ENCODE measurements around the gene BAG1. TPM values are rescaled to one million over a fixed set of nuclear protein-coding genes. Genes with fewer than 3 reads are reported as not detected.

The BAG1 gene
- polyA plus RNA-seq, 3 donors: 88.3 to 121 (median 99.5) TPM

DNA sequence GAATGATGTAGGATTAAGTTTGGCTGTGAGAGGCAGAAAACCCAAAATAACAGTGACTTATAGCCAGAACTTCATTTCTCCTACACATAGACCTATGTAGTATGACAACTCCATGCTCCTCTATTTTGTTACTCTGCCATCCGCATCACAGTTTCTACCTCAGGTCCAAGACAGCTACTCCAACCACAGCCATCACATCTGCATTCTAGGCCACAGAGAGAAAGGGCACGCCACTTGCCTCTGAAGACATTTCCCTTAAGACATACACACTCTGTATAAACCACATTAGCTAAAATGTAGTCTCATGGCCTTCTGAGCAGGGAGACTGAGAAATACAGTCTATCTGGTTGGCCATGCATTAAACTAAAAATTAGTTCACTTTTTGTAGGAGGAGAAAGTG, 14.5 kb downstream of the BAG1 start:
- no peak overlapping the region for H3K27ac ChIP-seq (ENCODE audit: low read depth, low read length)
- WGBS, 3 donors: 90 to 100% (median 92%) methylated on average over 2 of the region's 2 CpGs

- H3K27ac ChIP-seq (ENCODE audit: low read depth, low read length): no peak overlapping the region
- WGBS, 3 donors: 72 to 81% (median 80%) methylated on average over 6 of the region's 6 CpGs
Measured at GRCh38 chr9:33249087-33249658, 15.3 kb downstream of the BAG1 start.

GRCh38 chr9:33248606-33249005, 15.9 kb downstream of the BAG1 start:
- 94 to 98% (median 95%) methylated on average over 3 of the region's 3 CpGs for WGBS, 3 donors

GRCh38 chr9:33246269-33246860, 18.1 kb downstream of the BAG1 start:
- no peak overlapping the region for H3K27ac ChIP-seq (ENCODE audit: low read depth, low read length)
- 90 to 94% (median 91%) methylated on average over 9 of the region's 9 CpGs for WGBS, 3 donors

More at GRCh38 chr9:33248606-33249005, 15.9 kb downstream of the BAG1 start:
- H3K27ac ChIP-seq (ENCODE audit: low read depth, low read length): no peak overlapping the region

DNA sequence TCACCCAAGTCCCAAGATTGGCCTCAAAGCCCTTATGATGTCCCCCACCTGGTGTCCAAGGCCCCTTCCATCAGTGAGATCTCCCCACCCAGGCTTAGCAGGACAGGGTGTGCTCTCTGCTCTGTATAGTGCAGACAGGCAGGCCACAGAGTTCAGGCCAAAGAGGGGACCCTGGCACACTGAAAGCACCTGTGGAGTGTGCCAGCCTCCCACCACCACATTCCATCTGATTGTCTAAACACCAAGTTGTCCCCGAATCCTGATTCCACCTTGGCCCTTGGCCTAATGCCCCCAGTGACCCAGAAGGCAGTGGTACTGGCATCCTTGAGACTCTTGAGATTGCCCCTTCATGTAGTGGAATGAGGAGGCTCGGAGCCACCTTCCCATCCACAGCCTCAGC, 19.2 kb downstream of the BAG1 start:
- WGBS, 3 donors: 91 to 98% (median 96%) methylated on average over 2 of the region's 2 CpGs
- no peak overlapping the region for H3K27ac ChIP-seq (ENCODE audit: low read depth, low read length)

DNA sequence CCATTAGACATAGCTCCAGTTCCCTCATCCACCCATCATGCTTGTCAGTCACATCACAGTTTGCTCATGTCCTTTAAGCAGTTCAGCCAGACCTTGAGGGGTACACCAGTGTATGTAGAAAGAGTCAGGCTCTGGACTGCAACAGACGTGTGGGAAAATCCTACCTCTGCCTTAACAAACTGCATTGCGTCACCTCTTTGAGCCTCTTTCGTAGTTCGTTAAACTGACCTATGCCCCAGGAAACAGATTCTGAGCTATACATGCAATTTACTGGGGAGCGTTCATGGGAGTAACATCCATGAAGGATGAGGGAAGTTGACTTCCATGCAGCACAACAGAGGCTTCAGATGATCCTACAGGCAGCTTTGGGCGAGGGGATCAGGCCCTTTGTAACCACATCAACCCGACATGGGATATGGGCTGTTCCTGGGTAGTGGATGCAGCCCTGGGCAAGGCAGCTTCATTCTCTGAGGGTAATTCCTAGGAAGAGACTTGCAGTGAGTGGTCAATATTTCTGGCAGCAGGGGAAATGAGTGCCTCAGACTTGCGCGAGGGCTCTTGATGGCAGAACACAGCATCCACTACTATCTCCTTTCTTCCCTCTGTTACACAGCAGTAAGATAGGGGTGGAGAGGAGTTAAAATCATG, 20.2 kb downstream of the BAG1 start:
- H3K27ac ChIP-seq (ENCODE audit: low read depth, low read length): no peak overlapping the region
- 72 to 78% (median 74%) methylated on average over 9 of the region's 9 CpGs for WGBS, 3 donors

DNA sequence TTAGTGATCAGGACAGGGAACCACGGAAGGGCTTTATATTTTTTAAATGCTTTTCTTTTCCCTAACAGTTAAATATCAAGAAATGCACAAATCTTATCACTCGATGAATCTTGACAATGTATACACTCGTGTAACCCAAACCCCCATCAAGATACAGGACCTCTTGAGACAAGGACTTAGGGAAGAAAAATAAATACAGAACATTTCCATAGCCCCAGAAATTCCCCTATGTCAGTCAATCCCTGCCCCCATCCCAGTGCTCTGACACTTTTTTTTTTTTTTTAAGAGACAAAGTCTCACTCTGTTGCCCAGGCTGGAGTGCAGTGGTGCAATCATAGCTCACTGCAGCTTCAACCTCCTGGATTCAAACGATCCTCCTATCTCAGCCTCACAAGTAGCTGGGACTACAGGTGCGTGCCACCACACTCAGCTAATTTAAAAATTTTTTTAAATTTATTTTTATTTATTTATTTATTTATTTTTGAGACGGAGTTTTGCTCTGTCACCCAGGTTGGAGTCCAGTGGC, 21.8 kb downstream of the BAG1 start:
- WGBS, 3 donors: 75 to 85% (median 77%) methylated on average over 6 of the region's 6 CpGs
- no peak overlapping the region for H3K27ac ChIP-seq (ENCODE audit: low read depth, low read length)

GRCh38 chr9:33241298-33241697, 23.2 kb downstream of the BAG1 start:
- no peak overlapping the region for H3K27ac ChIP-seq (ENCODE audit: low read depth, low read length)
- 60 to 82% (median 72%) methylated on average over 5 of the region's 5 CpGs for WGBS, 3 donors

GRCh38 chr9:33239921-33240320, 24.6 kb downstream of the BAG1 start, which contains the start of gene SPINK4:
TSS of gene SPINK4 (plus strand) at chr9:33240167. CDS start at chr9:33240209, 42 bp downstream.
- WGBS, 3 donors: 43 to 48% (median 44%) methylated on average over 7 of the region's 7 CpGs
- no peak within 1 kb of the TSS for H3K27ac ChIP-seq (ENCODE audit: low read depth, low read length)

- WGBS, 3 donors: 70 to 78% (median 73%) methylated on average over 3 of the region's 3 CpGs
Measured at GRCh38 chr9:33236571-33236970, 27.9 kb downstream of the BAG1 start.

GRCh38 chr9:33234511-33235467, 29.7 kb downstream of the BAG1 start:
- no peak overlapping the region for H3K27ac ChIP-seq (ENCODE audit: low read depth, low read length)
- WGBS, 3 donors: 72 to 87% (median 85%) methylated on average over 9 of the region's 9 CpGs

More at GRCh38 chr9:33236571-33236970, 27.9 kb downstream of the BAG1 start:
- H3K27ac ChIP-seq (ENCODE audit: low read depth, low read length): no peak overlapping the region

- H3K27ac ChIP-seq (ENCODE audit: low read depth, low read length): no peak overlapping the region
- WGBS, 3 donors: 28 to 44% (median 35%) methylated on average over 1 of the region's 1 CpG
Measured at GRCh38 chr9:33233626-33234342, 30.7 kb downstream of the BAG1 start.

- WGBS, 3 donors: 90 to 93% (median 92%) methylated on average over 6 of the region's 6 CpGs
Measured at GRCh38 chr9:33232815-33233214, 31.7 kb downstream of the BAG1 start.

GRCh38 chr9:33231623-33231942, 32.9 kb downstream of the BAG1 start:
- 84 to 96% (median 88%) methylated on average over 2 of the region's 2 CpGs for WGBS, 3 donors

More at GRCh38 chr9:33232815-33233214, 31.7 kb downstream of the BAG1 start:
- no peak overlapping the region for H3K27ac ChIP-seq (ENCODE audit: low read depth, low read length)

DNA sequence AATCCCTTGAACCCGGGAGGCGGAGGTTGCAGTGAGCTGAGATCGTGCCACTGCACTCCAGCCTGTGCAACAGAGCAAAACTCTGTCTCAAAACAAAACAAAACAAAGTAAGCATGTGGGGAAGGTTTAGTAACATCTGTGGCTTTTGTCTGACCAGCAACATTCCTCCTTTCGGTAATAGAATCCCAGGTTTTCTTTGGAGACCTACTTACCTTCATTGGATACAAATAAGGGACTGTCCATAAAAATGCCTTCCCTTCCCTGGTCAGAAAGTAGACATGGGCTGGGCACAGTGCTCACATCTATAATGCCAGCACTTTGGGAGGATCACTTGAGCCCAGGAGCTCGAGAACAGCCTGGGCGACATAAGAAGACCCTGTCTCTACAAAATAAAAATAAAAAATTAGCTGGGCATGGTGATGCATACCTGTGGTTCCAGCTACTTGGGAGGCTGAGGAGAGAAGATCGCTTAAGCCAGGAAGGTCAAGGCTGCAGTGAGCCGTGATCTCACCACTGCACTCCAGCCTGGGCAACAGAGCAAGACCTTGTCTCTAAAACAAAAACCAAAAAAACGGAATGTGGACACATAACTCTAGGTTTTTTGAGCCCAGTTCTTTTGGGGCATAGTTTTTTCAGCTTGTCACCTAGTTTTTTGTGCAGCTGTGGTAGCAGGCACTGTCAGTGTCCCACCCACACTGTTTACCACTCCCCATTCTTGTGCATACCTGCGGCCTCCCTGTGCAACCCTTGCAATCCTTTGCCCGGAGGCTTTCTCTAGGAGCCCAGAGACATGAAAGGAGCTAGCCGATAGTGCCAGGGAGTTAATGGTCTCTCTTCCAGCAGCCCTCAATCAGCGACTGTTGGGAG, 33.5 kb downstream of the BAG1 start:
- no peak overlapping the region for H3K27ac ChIP-seq (ENCODE audit: low read depth, low read length)
- 85 to 90% (median 85%) methylated on average over 13 of the region's 13 CpGs for WGBS, 3 donors

More at GRCh38 chr9:33231623-33231942, 32.9 kb downstream of the BAG1 start:
- no peak overlapping the region for H3K27ac ChIP-seq (ENCODE audit: low read depth, low read length)

DNA sequence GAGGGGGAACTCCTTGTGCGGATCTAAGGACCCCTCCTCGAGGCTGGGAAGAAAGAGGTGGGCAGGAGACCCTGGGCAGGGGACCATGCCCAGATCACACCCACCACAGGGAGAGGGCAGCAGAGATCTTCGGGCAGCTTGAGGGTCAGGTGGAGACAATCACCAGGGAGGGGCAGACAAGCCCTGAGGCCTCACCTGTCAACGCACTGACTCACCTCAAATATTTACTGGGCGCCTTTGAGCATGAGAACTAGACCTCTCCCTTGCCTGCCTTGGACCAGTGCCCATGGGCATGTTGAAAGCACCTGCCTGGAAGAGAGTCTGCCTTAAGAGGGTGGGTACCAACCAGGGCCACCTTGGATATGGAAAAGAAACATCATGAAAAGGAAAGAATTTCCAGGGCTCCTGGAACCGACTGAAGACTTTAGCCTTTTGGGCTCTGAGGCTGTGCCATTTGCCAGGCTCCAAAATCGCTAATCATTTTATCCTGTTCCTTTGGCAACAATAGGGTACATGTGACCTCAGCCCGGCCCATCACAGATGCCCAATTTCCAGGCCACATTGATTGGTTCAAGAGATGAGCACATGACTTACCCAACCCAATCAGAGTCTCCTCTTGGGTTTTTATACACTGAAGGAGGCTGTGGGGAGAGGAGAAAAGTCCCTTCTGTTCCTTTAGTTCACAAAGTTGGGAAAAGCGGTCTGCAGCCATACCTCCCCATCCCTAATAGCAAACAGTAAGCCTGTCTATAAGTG, 35.0 kb downstream of the BAG1 start:
- H3K27ac ChIP-seq (ENCODE audit: low read depth, low read length): no peak overlapping the region
- WGBS, 3 donors: 62 to 85% (median 82%) methylated on average over 9 of the region's 9 CpGs
